Measurements from ENCODE around the gene SLC47A2. TPM values are rescaled to one million over a fixed set of nuclear protein-coding genes. Genes with fewer than 3 reads are reported as not detected.

The SLC47A2 gene
- total RNA-seq, 3 donors from 2014 or later = 0.28 to 0.65 (median 0.38) TPM

DNA sequence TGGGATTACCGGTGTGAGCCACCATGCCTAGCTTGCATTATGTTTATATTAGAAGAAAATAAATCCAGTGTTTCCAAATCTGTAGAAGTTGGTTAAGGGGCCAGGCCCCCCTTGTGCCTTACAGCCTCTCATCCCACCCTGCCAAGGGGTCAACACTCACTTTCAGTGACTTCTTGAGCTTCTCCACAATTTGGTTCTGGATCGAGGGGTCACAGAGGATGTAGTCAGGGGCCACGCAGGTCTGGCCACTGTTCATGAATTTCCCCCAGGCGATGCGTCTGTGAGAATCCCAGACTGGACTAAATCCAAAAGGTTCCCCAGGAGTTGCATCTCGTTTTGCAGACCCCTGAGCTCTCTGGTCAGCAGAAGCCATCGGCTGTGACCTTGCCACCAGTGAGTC, 24.5 kb upstream of the SLC47A2 start:
- no peak for ATAC-seq
- peak in 1 of 3 donors; percentile 29 for DNase-seq
- intact Hi-C loops (cut with DNase I, micrococcal nuclease) = no loop called here
- Histone ChIP-seq H3K36me3 (ENCODE audit: low read depth) (no peaks in the 10 kb centered on the region), H3K9me3 (no peaks in the 10 kb centered on the region), H3K4me3 (no peak overlapping the region), H3K4me1 (ENCODE audit: low read depth) (peaks cover 8% of the 10 kb centered on the region)
- TF ChIP-seq, protein P1, sequence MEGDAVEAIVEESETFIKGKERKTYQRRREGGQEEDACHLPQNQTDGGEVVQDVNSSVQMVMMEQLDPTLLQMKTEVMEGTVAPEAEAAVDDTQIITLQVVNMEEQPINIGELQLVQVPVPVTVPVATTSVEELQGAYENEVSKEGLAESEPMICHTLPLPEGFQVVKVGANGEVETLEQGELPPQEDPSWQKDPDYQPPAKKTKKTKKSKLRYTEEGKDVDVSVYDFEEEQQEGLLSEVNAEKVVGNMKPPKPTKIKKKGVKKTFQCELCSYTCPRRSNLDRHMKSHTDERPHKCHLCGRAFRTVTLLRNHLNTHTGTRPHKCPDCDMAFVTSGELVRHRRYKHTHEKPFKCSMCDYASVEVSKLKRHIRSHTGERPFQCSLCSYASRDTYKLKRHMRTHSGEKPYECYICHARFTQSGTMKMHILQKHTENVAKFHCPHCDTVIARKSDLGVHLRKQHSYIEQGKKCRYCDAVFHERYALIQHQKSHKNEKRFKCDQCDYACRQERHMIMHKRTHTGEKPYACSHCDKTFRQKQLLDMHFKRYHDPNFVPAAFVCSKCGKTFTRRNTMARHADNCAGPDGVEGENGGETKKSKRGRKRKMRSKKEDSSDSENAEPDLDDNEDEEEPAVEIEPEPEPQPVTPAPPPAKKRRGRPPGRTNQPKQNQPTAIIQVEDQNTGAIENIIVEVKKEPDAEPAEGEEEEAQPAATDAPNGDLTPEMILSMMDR (IDR thresholded peaks at IDR 0.05) = no peak

DNA sequence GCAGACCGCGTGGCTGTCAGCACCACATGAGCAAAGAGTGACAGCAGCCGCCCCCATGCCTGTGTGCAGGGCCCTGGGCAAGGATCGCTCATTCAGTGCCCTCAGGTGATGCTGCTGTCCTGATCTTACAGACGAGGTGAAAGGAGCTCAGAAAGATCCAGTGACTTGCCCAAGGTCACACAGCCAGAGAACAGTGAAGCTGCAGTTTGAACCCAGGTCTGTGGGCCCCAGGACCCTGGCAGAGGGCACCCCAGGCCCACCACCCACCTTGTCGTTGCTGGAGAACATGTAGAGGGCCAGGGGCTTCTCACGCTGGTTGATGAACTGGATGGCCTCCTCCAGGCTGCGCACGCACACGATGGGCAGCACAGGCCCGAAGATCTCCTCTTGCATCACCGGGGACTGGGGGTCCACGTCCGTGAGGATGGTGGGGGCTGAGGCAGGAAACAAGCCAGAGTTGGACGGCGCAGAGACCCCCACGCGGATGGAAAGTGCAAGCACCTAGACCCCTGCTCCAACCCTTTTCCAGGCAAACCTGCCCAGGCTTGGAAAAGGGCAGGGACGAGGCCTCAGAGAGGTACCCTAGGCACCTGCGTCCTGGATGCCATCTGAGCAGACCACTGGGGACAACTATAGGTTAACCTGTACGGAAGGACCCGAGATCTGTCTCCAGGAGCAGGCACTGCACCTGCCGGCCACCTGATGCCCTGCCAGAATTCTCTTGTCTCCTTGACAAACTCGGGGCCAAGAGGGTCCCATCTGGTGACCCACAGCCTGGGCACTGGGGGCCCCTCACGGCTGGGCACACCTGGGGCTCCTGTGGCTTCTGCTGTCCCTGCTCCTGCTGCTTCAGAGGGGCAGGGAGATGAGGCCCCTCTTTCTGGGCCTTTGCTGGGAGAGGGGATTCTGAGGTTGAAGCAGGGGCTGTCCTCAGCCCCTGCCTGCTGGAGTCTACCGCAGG, 23.1 kb upstream of the SLC47A2 start:
- H3K9me3 ChIP-seq = no peaks in the 10 kb centered on the region
- no peak for ATAC-seq

DNA sequence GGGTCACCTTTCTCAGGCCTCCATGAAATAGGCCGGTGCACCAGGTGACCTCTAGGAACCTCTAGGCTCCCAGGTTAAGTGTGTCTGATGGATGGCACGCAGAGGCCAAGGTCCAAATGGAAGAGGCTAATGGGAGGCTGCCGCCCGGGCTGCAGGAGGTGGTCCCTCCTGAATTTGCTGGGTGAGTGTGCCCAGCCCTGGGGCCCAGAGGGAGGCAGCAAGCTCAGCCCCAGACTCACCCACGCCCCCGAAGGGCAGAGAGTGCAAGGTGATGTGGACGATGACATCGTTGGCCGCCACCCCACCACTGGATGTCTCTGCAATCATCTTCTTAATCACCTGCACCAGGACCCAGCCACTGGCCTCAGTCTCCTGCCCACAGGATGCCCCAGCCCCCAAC, 22.4 kb upstream of the SLC47A2 start:
- TF ChIP-seq, protein P1 (IDR thresholded peaks at IDR 0.05) = no peak
- Histone ChIP-seq H3K9me3 (no peaks in the 10 kb centered on the region), H3K4me1 (ENCODE audit: low read depth) (no peaks in the 10 kb centered on the region), H3K4me3 (no peak overlapping the region), H3K36me3 (ENCODE audit: low read depth) (no peaks in the 10 kb centered on the region)
- DNase-seq = no peak
- intact Hi-C loops (cut with DNase I, micrococcal nuclease) = no loop called here
- no peak for ATAC-seq

More for the DNA sequence above, 23.1 kb upstream of the SLC47A2 start:
- intact Hi-C loops (cut with DNase I, micrococcal nuclease) = no loop called here
- Histone ChIP-seq H3K36me3 (ENCODE audit: low read depth) (no peaks in the 10 kb centered on the region), H3K4me1 (ENCODE audit: low read depth) (no peaks in the 10 kb centered on the region), H3K4me3 (no peak overlapping the region)
- TF ChIP-seq, protein P1 (IDR thresholded peaks at IDR 0.05) = no peak
- DNase-seq = peak in 1 of 3 donors; percentile 29

DNA sequence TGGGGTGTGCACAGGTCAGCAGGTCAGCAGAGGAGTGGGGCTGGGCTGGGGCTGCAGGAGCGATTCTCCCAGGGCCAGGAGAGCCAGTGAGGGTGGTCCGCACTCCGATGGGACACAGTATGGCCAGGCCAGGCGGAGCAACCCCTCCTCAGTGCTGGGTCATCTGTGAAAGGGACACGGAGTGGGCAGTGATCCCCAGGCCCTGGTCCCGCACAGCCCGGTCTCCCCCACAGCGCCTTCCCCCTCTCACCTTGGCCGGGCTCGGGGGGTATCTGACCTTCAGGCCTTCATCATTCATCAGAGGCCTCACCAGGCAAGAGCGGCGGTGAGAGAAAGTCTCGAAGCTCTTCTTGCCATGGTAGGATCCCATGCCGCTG, 21.7 kb upstream of the SLC47A2 start:
- DNase-seq = no peak
- no peaks in the 10 kb centered on the region for H3K9me3 ChIP-seq
- no peak overlapping the region for H3K4me3 ChIP-seq
- TF ChIP-seq, protein P1 (IDR thresholded peaks at IDR 0.05) = no peak
- no peaks in the 10 kb centered on the region for H3K36me3 ChIP-seq (ENCODE audit: low read depth)
- no peak for ATAC-seq
- intact Hi-C loops (cut with DNase I, micrococcal nuclease) = no loop called here
- H3K4me1 ChIP-seq (ENCODE audit: low read depth) = no peaks in the 10 kb centered on the region

DNA sequence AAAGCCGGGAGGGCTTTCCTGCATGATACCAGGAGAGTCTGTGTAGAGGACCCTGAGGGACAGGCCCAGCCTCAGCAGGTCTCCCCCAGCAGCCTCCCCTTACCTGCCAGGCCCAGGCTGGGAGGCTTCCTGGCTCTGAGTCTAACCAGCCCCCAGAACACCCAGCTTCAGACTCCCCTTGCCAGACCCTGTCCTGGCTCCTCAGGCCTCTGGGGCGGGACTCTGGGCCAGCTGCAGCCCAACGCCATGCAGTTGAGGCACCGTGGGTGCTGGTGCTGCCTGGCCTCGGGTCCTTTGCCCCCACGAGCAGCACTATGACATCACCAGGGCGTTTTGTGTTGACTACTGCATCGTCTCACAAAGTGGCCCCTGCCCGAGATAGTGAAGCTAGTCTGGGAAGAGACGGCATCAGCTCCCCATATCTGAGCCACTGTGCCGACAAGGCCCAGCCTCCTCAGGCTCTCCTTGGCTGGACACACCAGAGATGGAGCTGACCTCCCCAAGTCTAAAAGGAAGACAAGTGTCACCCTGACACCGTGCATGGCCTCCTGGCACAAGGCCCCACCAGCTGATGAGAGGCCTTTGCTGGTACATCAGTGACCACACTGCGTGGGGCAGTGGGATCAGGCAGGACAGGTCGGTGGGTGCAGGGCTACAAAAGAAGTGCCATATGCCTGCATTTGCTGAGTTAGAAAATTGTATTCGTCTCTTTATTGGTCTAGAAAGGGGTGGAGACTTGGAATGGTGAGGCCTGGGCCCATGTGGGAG, 21.1 kb upstream of the SLC47A2 start:
- no peak for DNase-seq
- Histone ChIP-seq H3K4me1 (ENCODE audit: low read depth) (no peaks in the 10 kb centered on the region), H3K9me3 (no peaks in the 10 kb centered on the region), H3K36me3 (ENCODE audit: low read depth) (no peaks in the 10 kb centered on the region), H3K4me3 (no peak overlapping the region)
- TF ChIP-seq, protein P1 (IDR thresholded peaks at IDR 0.05) = no peak
- intact Hi-C loops (cut with DNase I, micrococcal nuclease) = no loop called here
- ATAC-seq = no peak

Measured in mucosa of descending colon (tissue), 3 donors.